Right lobe of liver (tissue), 4 donors: ENCODE results near the gene CLEC2D.

Source experiments
- POLR2A ChIP-seq: fragments of 450-650 bp; IDR thresholded peaks from one replicate; pipeline ENCODE4 v1.6.1; 2017; ENCODE audit warnings: antibody characterized with exemption, mild to moderate bottlenecking
- TF ChIP-seq, protein P1 (sequence below), 4 donors: fragments of 200-600 bp in 3 of 4; fragments of 450-650 bp in 1 of 4; IDR thresholded peaks; one replicate each; pipeline versions ENCODE4 v1.5.1 to v1.8.0; 2016 to 2022; ENCODE audit warnings: antibody characterized with exemption in 4 of 4, mild to moderate bottlenecking in 2 of 4
- donor health status: DM: no; HTN: no; CAD: no.
- donor health status: DM: no; HTN: no; CAD: no.
- donor health status: DM: no; HTN: yes; CAD: no.

- TF ChIP-seq, protein P1, sequence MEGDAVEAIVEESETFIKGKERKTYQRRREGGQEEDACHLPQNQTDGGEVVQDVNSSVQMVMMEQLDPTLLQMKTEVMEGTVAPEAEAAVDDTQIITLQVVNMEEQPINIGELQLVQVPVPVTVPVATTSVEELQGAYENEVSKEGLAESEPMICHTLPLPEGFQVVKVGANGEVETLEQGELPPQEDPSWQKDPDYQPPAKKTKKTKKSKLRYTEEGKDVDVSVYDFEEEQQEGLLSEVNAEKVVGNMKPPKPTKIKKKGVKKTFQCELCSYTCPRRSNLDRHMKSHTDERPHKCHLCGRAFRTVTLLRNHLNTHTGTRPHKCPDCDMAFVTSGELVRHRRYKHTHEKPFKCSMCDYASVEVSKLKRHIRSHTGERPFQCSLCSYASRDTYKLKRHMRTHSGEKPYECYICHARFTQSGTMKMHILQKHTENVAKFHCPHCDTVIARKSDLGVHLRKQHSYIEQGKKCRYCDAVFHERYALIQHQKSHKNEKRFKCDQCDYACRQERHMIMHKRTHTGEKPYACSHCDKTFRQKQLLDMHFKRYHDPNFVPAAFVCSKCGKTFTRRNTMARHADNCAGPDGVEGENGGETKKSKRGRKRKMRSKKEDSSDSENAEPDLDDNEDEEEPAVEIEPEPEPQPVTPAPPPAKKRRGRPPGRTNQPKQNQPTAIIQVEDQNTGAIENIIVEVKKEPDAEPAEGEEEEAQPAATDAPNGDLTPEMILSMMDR (IDR thresholded peaks at IDR 0.05): no peak
- TF ChIP-seq POLR2A: no peak
Measured at GRCh38 chr12:9710584-9711375, 41.3 kb downstream of the CLEC2D start.
